ENCODE results near the gene FAM168A.

FAM168A gene

GRCh38 chr11:73551677-73552076 lies 46.2 kb downstream of the FAM168A start:
- no peak overlapping the region for H3K4me3 ChIP-seq (ENCODE audit: control insufficient read depth, low read depth, low read length)
- TF ChIP-seq CTCF (conservative IDR thresholded peaks at IDR 0.05; ENCODE audit: control insufficient read depth, insufficient read depth, low read depth, low read length) = no peak
- no peak for DNase-seq (ENCODE audit: low read depth)

DNA sequence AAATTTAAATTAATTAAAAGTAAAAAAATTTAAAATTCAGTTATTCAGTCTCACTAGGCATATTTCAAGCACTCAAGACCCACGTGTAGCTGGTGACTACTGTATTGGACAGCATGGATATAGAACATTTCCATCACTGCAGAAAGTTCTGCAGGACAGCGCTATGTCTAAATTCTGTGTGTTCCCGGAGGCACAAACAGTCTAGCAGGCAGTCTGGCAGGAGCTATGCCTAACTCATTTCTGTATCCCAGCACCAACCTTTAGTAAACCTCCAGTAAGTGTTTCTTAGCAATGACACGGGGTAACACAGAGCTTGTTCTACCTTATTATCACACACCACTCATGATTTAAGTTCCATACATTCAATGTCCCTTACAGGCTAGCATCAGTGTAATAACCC lies 48.5 kb downstream of the FAM168A start:
- TF ChIP-seq CTCF (conservative IDR thresholded peaks at IDR 0.05; ENCODE audit: control insufficient read depth, insufficient read depth, low read depth, low read length) = no peak
- H3K4me3 ChIP-seq (ENCODE audit: control insufficient read depth, low read depth, low read length) = no peak overlapping the region
- no peak for DNase-seq (ENCODE audit: low read depth)

- no peak overlapping the region for H3K4me3 ChIP-seq (ENCODE audit: control insufficient read depth, low read depth, low read length)
- DNase-seq (ENCODE audit: low read depth) = no peak
- TF ChIP-seq CTCF (conservative IDR thresholded peaks at IDR 0.05; ENCODE audit: control insufficient read depth, insufficient read depth, low read depth, low read length) = no peak
Measured at GRCh38 chr11:73547706-73548595, 50.0 kb downstream of the FAM168A start.

- H3K4me3 ChIP-seq (ENCODE audit: control insufficient read depth, low read depth, low read length) = no peak overlapping the region
- TF ChIP-seq CTCF (conservative IDR thresholded peaks at IDR 0.05; ENCODE audit: control insufficient read depth, insufficient read depth, low read depth, low read length) = no peak
- no peak for DNase-seq (ENCODE audit: low read depth)
Measured at GRCh38 chr11:73542175-73542574, 55.7 kb downstream of the FAM168A start.

DNA sequence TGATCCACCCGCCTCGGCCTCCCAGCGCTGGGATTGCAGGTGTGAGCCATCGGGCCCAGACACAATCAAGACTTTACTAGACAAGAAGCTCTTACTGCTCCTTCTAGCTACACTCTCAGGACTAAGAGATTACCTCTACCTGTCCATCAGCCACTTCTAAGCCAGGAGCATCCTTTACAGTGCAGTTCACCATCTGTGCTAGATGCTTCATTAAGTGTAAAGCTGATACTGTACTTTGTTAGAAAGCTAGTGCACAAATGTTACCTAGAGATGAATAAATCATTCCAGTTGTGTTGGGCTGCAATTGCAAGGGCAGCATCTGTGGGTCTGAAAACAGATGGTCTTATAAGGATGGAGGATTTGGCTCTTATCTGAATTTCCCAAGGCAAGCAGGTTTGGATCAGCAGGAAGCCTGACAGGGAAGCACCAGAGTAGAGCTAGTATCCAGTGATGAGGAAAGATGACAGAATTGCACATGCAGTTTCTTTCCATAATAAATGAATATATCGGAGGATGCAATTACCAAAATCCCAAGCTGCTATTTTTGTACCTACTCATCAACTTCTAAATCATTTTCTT lies 58.3 kb downstream of the FAM168A start:
- TF ChIP-seq CTCF (conservative IDR thresholded peaks at IDR 0.05; ENCODE audit: control insufficient read depth, insufficient read depth, low read depth, low read length) = no peak
- no peak for DNase-seq (ENCODE audit: low read depth)
- no peak overlapping the region for H3K4me3 ChIP-seq (ENCODE audit: control insufficient read depth, low read depth, low read length)

GRCh38 chr11:73538381-73538872 lies 59.5 kb downstream of the FAM168A start:
- DNase-seq (ENCODE audit: low read depth) = no peak

More at GRCh38 chr11:73538381-73538872, 59.5 kb downstream of the FAM168A start:
- TF ChIP-seq CTCF (conservative IDR thresholded peaks at IDR 0.05; ENCODE audit: control insufficient read depth, insufficient read depth, low read depth, low read length) = no peak
- H3K4me3 ChIP-seq (ENCODE audit: control insufficient read depth, low read depth, low read length) = no peak overlapping the region
